NCI-H524 treated with DMSO at 0.1 percent for 48 hours (cell line): ENCODE data around the gene RCC2.
"Not testable (repeated sequence)": the region's sequence is repeated elsewhere in the genome, so short reads cannot be mapped to it uniquely, and the experiment has no call there.

ENCODE experiments used
- DNase-seq: peaks from one replicate; lab custom pipeline; 2025; lab: John Stamatoyannopoulos, UW

The RCC2 gene

DNA sequence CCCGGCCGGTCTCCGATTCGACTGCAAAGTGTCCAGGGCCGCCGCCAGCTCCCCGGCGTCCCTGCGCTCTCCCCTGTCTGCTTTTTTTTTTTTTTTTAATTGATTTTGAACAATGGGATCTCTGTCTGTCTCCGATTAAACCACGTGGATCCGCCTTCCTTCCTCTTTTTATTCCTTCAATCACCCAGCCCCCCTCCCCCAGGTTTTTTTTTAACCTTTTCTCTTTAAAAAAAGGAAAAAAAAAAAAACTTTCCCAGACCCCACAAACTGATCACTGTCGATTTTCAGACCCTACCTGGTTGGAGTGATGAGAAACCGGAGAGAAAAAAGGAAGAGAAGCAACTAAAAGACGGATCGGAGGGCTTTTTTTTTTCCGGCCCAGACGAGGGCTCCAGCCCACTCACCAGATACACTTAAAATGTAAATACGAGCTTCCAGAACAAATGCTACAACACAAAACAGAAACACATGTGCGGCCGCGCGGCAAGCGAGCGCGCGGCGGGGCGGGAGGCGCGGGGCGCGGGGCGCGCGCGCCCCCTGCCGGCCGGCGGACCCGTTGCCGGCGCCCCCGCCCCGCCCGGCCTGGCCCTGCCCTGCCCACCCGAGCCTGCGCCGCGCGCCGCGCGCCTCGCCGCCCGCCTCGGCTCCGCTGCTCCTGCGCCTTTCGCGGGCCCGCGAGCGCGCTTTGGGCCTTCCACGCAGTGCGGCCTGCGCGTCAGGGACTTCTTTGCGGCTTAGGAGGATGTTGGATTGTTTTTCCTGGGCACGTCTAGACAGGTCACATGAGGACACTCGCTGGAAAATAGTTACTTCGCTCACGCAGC lies at the start of gene RCC2:
TSS of gene RCC2 (minus strand) at position 428 of the 824 bp plus-strand sequence. CDS start 1,163 bp downstream, outside the sequence.
- DNase-seq = peak; percentile 31

DNA sequence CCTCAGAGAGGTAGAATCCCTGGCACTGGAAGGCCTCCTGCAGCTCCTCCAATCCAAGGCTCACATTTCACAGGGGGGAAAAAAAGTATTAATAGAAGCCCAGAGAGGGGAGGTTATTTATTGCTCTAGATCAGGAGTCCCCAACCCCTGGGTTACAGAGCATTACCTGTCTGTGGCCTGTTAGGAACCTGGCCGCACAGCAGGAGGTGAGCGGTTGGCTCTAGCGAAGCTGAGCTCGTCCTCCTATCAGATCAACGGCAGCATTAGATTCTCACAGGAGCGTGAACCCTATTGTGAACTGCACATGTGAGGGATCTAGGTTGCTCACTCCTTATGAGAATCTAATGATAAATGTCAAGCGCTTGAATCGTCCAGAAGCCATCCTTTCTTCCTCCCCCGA lies 46.8 kb upstream of the RCC2 start:
- DNase-seq = no peak

DNA sequence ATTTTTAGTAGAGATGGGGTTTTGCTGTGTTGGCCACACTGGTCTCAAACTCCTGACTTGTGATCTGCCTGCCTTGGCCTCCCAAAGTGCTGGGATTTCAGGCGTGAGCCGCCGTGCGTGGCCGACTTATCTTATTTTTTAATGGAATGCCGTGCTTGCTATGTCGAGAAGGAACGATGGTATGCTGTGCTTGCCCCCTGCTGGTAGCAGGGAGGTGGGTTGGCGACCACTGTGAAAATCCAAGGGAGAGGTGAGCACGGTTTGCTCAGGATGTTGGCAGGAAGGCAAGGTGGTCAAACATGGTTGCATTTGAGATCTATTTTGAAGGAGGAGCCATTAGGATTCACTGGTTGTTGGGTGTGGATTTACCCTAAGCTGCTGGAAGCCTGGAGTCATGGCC lies 45.8 kb upstream of the RCC2 start:
- DNase-seq = no peak

DNA sequence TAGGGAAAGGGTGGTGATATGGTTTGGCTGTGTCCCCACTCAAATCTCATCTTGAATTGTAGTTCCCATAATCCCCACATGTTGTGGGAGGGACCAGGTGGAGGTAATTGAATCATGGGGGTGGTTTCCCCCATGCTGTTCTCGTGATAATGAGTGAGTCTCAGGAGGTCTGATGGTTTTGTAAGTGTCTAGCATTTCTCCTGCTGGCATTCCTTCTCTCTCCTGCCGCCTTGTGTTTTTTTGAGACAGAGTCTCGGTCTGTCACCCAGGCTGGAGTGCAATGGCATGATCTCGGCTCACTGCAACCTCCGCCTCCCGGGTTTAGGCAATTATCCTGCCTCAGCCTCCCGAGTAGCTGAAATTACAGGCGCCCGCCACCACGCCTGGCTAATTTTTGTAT lies 42.5 kb upstream of the RCC2 start:
- not testable (repeated sequence) for DNase-seq

DNA sequence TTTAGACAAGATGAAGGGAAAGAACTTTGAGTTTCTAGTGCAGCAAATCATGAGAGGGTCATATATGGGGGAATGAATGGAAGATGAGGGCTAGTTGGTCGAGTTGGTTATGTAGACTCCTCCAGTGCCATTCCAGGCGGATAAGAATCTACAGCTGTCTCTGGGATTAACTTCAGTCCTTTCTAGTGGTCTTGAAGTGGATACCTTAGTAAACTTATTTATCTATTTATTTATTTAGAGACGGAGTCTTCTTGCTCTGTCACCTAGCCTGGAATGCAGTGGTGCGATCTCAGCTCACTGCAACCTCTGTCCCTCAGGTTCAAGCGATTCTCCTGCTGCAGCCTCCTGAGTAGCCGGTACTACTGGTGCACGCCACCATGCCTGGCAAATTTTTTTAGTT lies 41.4 kb upstream of the RCC2 start:
- no peak for DNase-seq

DNA sequence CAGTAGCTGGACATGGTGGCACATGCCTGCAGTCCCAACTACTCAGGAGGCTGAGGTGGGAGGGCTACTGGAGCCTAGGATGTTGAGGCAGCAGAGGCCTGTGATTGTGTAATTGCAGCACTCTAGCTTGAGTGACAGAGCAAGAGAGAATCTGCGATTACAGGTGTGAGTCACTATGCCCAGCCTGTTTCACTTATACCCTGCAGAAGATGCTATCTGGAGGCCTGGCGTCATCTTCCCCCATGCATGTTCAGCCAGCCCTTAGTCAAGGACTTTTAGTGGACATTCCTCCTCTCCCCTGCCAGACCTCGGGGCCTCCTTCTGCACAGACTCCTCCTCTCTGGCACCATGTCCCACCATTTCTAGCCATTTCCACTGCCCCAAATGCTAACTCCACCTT lies 36.3 kb upstream of the RCC2 start:
- DNase-seq = no peak

DNA sequence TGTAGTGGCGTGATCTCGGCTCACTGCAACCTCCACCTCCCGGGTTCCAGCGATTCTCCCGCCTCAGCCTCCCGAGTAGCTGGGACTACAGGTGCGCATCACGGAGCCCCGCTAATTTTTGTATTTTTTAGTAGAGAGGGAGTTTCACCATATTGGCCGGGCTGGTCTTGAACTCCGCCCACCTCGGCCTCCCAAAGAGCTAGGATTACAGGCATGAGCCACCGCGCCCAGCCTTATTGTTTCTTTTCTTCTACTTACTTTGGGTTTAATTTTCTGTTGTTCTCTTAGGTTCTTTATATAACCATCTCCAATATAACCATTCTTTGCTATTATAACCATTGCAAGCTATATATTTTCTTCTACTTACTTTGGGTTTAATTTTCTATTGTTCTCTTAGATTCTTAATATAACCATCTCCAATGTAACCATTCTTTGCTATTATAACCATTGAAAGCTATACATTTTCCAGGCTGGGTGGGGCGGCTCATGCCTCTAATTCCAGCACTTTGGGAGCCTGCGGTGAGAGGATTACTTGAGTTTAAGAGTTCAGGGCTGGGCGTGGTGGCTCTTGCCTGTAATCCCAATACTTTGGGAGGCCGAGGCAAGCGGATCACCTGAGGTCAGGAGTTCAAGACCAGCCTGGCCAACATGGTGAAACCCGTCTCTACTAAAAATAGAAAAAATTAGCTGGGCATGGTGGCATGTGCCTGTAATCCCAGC lies 35.5 kb upstream of the RCC2 start:
- DNase-seq = not testable (repeated sequence)

DNA sequence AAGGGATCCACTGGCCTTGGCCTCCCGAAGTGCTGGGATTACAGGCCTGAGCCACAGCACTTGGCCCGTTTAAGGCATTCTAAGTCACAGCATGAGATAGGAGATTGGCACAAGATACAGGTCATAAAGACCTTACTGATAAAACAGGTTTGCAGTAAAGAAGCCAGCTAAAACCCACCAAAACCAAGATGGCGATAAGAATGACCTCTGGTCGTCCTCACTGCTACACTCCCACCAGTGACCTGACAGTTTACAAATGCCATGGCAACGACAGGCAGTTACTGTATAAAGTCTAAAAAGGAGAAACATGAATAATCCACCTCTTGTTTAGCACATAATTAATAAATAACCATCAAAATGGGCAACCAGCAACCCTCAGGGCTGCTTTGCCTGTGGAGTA lies 33.3 kb upstream of the RCC2 start:
- DNase-seq = no peak

DNA sequence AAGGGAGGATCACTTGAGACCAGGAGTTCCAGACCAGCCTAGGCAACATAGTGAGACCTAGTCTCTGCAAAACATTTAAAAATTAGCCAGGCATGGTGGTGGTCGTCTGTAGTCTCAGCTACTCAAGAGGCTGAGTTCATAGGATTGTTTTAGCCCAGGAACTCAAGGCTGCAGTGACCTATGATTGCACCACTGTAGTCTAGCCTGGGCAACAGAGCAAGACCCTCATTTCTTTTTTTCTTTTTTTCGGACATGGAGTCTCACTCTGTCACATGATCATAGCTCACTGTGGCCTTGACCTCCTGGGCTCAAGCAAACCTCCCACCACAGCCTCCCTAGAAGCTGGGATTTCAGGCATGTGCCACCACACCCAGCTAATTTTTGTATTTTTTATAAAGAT lies 31.9 kb upstream of the RCC2 start:
- no peak for DNase-seq

DNA sequence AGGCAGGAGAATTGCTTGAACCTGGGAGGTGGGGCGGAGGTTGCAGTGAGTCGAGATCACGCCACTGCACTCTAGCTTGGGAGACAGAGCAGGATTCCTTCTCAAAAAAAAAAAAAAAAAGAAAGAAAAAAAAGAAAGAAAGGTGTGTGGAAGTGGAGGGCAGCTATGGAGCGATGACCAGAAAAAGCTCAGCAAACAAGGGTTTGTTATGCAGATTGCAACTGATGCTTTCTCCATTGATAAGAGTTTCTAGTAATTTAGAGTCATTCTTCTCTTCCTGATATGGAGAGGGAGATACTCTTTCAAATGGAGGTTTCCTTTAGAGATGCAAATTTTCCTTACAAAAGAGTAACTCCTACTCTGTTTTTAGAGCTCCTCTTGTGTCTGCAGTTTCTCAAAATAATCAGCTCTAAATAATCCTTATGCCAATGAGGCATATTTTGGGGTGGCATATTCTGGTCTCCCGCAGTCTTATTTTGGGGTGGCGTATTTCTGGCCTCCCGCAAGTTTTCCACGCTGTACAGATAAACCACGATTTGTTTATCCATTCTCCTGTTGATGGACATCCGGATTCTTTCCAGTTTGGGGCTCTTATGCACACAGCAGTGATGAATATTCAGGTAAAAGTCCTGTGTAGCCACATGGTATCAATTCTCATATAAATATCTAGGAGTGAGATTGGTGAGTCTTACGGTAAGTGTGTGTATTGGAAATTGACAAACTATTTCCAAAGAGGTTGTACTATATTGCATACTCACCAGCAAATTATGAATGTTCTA lies 30.7 kb upstream of the RCC2 start:
- DNase-seq = no peak

DNA sequence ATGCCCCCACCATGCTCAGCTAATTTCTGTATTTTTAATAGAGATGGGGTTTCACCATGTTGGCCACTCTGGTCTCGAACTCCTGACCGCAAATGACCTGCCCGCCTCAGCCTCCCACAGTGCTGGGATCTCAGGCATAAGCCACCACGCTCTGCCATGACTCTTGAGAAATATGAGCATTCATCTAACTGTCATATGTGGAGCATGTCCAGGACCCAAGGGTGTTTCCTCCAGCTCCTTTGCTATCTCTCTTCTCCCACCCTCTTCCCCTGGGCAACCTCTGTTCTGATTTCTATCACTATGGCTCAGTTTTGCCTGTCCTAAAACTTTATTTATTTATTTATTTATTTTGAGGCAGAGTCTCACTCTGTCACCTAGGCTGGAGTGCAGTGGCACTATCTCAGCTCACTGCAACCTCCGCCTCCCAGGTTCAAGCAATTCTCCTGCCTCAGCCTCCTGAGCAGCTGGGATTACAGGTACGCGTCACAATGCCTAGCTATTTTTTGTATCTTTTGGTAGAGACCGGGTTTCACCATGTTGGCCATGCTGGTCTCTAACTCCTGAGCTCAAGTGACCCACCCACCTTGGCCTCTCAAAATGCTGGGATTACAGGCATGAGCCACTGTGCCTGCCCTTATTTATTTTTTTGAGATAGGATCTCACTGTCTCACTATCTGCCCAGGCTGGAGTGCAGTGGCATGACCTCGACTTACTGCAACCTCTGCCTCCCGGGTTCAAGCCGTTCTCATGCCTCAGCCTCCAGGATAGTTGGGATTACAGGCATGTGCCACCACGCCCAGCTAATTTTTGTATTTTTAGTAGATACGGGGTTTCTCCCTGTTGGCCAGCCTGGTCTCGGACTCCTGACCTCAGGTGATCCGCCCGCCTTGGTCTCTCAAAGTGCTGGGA lies 29.1 kb upstream of the RCC2 start:
- DNase-seq = not testable (repeated sequence)

DNA sequence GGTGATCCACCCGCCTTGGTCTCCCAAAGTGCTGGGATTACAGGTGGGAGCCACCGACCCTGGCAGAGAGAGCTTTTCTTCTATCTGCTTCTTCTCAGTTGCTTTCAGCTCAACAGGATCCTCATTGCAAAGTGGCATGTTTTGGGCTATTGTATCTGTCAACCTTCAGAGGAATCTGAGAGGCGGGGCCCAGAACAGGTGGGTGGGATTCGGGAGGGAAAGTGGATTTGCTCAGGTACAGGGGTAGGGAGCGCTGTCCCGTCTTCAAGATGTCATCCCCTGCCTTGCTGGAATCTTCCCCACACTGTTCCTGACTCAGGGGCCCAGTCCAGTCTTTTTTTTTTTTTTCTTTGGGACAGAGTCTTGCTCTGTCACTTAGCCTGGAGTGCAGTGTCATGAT lies 26.9 kb upstream of the RCC2 start:
- DNase-seq = no peak

DNA sequence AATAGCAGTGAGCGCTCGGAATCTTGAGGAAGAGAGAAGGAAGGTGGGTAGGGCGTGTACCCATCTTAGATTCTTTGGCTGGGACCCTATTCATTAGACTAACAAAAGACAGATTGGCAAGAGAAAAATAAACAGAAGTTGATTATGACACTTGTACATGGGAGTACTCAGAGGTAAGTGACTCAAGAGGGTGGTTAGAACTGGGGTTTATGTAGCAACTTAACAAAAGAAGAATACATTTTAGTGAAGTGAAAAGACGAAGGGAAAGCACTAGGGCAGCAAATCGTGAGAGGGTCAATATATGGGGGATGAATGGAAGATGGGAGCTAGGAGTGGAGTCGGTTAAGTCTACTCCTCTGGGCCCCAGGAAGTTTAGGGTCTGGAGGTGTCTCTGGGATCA lies 25.8 kb upstream of the RCC2 start:
- no peak for DNase-seq

DNA sequence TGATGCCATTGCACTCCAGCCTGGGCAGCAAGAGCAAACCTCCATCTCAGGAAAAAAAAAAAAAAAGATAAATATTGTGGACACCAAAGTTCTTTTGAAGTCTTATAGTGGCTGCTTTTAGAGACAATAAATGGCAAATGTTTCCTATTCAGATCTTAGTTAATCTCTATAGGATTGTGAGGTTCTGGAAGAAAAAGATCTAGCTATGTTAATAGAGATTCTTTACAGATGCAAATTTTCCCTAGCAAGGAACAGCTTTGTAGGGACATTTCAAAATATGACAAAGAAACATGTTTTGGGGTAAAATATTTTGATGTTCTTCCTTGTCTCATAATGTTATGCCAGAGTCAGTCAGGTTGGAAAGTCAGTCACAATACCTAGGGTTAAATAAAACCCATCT lies 24.5 kb upstream of the RCC2 start:
- no peak for DNase-seq

DNA sequence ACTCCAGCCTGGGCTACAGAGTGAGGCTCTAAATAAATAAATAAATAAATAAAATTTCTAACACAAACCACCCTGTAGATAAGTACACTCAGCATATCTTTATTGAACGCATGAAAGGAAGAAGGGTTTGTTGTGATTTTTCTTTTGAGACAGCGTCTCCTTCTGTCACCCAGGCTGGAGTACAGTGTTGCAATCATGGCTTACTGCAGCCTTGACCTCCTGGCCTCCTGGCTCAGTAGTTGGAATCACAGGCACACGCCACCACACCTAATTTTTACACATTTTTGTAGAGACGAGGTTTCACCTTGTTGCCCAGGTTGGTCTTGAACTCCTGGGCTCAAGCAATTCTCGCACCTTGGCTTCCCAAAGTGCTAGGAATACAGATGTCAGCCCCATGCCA lies 23.2 kb upstream of the RCC2 start:
- DNase-seq = no peak

DNA sequence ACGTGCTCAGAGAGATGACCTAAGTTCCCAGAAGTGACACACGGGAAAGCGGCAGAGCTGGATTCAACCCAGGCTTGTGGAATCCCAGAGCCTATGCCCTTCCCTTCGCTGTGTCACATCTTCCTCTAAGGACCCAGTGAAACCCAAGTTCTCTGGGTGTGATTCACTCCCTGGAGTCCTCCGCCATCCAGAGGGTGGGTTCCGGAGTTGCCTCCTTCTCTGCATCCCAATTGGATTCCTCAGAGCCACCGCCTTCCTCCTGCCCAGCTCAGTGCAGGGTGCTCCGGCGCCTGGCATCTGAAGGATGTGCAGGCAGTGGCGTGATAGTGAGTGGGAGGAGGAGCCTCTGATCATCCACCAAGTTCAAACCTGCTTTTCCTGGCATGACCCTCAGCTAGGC lies 20.7 kb upstream of the RCC2 start:
- DNase-seq = no peak

DNA sequence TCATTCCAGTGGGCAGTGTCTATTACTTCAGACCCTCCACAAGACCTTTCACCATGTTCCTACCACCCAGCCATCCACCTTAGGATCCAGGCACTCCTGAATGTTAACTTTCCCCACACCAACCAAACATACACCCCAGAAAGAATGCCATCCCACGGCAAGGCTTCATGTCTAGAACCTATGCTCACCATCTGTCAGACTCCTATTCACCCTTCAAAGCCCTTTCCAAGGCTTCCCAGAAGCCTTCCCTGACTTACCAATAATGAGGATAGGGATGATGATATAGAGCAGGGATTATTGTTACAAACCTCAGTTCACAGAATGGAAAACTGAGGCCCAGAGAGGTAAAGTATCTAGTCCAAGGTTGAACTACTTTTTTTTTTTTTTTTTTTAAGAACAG lies 19.3 kb upstream of the RCC2 start:
- no peak for DNase-seq

DNA sequence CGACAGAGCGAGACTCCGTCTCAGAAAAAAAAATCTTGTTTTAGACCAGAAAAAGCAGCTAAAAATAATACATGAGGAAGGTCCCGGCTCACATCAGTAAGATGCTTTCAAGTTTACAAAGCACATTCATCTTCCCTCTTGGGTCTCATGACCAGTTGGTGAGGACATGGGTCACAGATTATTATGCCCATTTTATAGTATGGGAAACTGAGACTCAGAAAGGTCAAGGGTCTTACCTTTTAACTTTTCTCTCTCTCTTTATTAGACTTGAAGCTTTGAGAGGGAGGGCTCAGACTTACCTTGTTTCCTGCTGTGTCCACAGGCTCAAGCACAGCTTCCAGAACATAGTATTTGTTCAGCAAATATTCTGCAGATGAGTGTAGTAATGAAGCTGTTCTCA lies 13.2 kb upstream of the RCC2 start:
- DNase-seq = no peak

DNA sequence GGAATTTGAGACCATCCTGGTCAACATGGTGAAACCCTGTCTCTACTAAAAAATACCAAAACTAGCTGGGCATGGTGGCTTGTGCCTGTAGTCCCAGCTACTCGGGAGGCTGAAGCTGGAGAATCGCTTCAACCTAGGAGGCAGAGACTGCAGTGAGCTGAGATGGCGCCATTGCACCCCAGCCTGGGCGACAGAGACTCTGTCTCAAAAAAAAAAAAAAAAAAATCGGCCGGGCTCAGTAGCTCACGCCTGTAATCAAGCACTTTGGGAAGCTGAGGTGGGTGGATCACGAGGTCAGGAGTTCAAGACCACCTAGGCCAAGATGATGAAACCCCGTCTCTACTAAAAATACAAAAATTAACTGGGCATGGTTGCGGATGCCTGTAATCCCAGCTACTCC lies 12.7 kb upstream of the RCC2 start:
- DNase-seq = not testable (repeated sequence)

DNA sequence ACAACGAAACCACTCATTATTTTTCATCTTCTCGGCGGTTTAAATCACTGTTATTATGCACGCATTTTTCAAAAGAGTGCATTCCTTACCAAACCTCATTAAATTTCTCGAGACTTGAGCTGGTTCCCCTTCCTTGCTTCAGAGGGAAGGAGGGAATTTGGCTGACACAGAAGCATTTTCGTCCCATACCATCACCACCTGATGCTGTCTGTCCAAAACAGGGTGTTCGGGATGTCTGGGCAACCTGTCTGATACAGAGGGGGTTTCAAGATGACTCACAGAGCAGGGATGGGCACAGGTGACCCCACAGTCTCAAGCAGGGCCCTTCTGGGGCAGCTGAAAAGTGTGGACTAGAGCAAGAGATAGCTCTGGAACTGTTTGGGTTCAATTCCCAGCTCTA lies 12.3 kb upstream of the RCC2 start:
- DNase-seq = no peak

DNA sequence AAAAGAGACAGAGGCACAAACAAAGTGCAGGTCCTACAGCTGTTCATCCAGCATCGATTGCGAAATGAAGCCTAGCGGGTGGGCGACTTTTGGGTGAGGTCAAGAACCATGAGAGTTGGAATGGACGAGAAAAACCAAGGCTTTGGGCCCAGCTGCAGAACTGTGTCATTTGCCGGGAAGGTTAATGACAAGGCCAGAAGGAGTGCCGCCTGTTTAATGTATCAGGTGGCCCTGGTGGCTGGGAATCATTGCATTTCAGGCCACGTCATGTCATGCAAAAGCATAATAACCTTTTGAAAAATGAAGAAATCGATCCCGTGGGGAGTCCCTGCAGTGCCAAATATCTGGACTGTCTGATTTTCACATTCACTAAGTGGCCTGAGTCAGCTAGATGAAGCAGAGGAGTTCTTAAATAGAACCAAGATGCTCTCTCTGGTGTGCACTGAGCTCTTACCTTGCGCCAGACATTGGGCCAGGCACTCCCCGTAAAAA lies 8.1 kb upstream of the RCC2 start:
- DNase-seq = no peak

DNA sequence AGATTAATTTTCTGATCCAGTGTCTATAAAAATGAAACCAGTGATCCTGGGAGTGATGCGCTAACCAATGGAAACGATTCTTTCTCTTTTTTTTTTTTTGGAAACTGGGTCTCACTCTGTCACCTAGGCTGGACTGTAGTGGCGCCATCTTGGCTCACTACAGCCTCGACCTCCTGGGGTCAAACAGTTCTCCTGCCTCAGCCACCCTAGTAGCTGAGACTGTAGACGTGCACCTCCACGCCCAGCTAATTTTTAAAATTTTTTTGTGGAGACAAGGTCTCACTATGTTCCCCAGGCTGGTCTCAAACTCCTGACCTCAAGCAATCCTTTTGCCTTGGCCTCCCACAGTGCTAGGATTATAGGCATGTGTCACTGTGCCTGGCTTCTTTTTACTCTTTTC lies 3.4 kb upstream of the RCC2 start:
- DNase-seq = no peak
